HEK293 (cell line): Measurements from ENCODE around the gene CACNG7.

Experiments used
- CTCF ChIP-seq: fragments of 450-650 bp; formaldehyde crosslinking; IDR thresholded peaks from 2 replicates; pipeline ENCODE4 v1.5.1; 2016; ENCODE audit warnings: missing biosample characterization, missing genetic modification characterization
- PATZ1 ChIP-seq: fragments of 450-650 bp; formaldehyde crosslinking; IDR thresholded peaks from 2 replicates; pipeline ENCODE4 v1.5.1; 2016; ENCODE audit warnings: missing biosample characterization, missing genetic modification characterization
- ZBTB48 ChIP-seq: fragments of 450-650 bp; formaldehyde crosslinking; IDR thresholded peaks from 2 replicates; pipeline ENCODE4 v1.5.1; 2016; ENCODE audit warnings: missing biosample characterization, missing genetic modification characterization
- ZNF2 ChIP-seq: fragments of 450-650 bp; formaldehyde crosslinking; IDR thresholded peaks from 2 replicates; pipeline ENCODE4 v1.5.1; 2016; ENCODE audit warnings: missing biosample characterization, missing genetic modification characterization
- ZNF513 ChIP-seq: fragments of 450-650 bp; IDR thresholded peaks from 2 replicates; pipeline ENCODE4 v1.5.1; 2018; ENCODE audit warnings: missing biosample characterization, missing genetic modification characterization

DNA sequence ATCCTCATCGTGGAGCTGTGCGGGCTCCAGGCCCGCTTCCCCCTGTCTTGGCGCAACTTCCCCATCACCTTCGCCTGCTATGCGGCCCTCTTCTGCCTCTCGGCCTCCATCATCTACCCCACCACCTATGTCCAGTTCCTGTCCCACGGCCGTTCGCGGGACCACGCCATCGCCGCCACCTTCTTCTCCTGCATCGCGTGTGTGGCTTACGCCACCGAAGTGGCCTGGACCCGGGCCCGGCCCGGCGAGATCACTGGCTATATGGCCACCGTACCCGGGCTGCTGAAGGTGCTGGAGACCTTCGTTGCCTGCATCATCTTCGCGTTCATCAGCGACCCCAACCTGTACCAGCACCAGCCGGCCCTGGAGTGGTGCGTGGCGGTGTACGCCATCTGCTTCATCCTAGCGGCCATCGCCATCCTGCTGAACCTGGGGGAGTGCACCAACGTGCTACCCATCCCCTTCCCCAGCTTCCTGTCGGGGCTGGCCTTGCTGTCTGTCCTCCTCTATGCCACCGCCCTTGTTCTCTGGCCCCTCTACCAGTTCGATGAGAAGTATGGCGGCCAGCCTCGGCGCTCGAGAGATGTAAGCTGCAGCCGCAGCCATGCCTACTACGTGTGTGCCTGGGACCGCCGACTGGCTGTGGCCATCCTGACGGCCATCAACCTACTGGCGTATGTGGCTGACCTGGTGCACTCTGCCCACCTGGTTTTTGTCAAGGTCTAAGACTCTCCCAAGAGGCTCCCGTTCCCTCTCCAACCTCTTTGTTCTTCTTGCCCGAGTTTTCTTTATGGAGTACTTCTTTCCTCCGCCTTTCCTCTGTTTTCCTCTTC lies 35.1 kb upstream of the CACNG7 start:
- TF ChIP-seq CTCF (no peak), ZNF513 (tag by site-specific recombination) (no peak), ZNF2 (tag by site-specific recombination) (no peak), ZBTB48 (tag by site-specific recombination) (no peak), PATZ1 (no peak)
